ENCODE measurements around the gene KMT2A.

GRCh38 chr11:118462178-118462577 is 25.9 kb downstream of the KMT2A start:
- TF ChIP-seq CTCF (conservative IDR thresholded peaks at IDR 0.05 in 1 of 2, IDR thresholded peaks at IDR 0.05 in 1 of 2; ENCODE audit: extremely low read depth in 1 of 2, insufficient read depth in 1 of 2, low read depth in 1 of 2, low read length in 2 of 2) (no peak), EZH2 (IDR thresholded peaks at IDR 0.05; ENCODE audit: borderline replicate concordance, low read length) (no peak)
